ENCODE results near the gene THRB. TPM values are rescaled to one million over a fixed set of nuclear protein-coding genes. Genes with fewer than 3 reads are reported as not detected.

The THRB gene
- total and polyA plus RNA-seq, 2 experiments from 2014 or later = 3.3 to 5.1 TPM

DNA sequence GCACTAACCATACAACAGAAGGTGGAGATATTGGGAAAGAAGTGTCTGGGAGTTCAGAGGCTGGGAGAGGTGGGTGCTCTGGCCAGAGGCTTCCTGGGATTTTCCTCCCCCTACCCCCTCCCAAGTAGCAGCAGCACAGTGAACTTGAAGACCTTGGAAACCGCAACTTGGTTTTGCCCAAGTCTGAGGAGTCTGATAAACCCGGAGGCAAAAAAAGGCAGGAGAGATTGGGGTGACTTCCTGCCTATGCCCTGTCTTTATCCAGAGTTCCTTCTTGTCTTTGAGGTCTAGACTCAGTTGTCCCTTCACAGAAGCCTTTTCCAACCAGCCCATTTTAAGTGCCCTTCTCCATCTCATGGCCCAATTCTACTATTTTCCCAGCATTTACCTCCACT is 25.4 kb upstream of the THRB start:
- Histone ChIP-seq H3K9me3 (ENCODE audit: low read depth) (no peaks in the 10 kb centered on the region), H4K20me1 (ENCODE audit: insufficient read depth) (no peaks in the 10 kb centered on the region), H3K4me1 (ENCODE audit: insufficient read depth) (no peaks in the 10 kb centered on the region), H3F3A (ENCODE audit: insufficient read depth) (no peaks in the 10 kb centered on the region), H3K9ac (no peak overlapping the region), H3K27ac (no peak overlapping the region), H3K9me2 (ENCODE audit: insufficient read depth) (no peaks in the 10 kb centered on the region), H3K79me2 (ENCODE audit: insufficient read depth) (no peaks in the 10 kb centered on the region), H3K4me3 (no peak overlapping the region), H3K4me2 (ENCODE audit: unreplicated experiment) (no peak overlapping the region), H3K27me3 (replicated peaks; ENCODE audit: insufficient read depth) (0 out of 2 replicates have a peak, but pooled peaks cover 5% of the 10 kb centered on the region), H3K36me3 (ENCODE audit: low read depth) (no peaks in the 10 kb centered on the region), H2AFZ (no peak overlapping the region)
- no peak for DNase-seq
- WGBS, 2 experiments (ENCODE audit: low coverage in 1 of 2, low lambda C conversion rate in 2 of 2, missing lambda C conversion rate in 2 of 2) = 96 to 100% methylated on average over 2 of the region's 2 CpGs
- in situ Hi-C loops (cut with MboI) = no loop called here
- TF ChIP-seq EZH2phosphoT487 (IDR thresholded peaks at IDR 0.05; ENCODE audit: insufficient read depth, low read depth) = no peak
- TF ChIP-seq EZH2 (IDR thresholded peaks at IDR 0.05; ENCODE audit: insufficient read depth, poor library complexity, severe bottlenecking) = no peak

GRCh38 chr3:24519368-24520100 is 24.9 kb upstream of the THRB start:
- peak; percentile 47 for DNase-seq
- Histone ChIP-seq H3K27me3 (replicated peaks; ENCODE audit: insufficient read depth) (0 out of 2 replicates have a peak, but pooled peaks cover 5% of the 10 kb centered on the region), H3K79me2 (ENCODE audit: insufficient read depth) (no peaks in the 10 kb centered on the region), H2AFZ (no peak overlapping the region), H4K20me1 (ENCODE audit: insufficient read depth) (no peaks in the 10 kb centered on the region), H3K9me2 (ENCODE audit: insufficient read depth) (no peaks in the 10 kb centered on the region), H3K4me3 (no peak overlapping the region), H3K9ac (no peak overlapping the region), H3K4me1 (ENCODE audit: insufficient read depth) (no peaks in the 10 kb centered on the region), H3K27ac (no peak overlapping the region), H3K9me3 (ENCODE audit: low read depth) (no peaks in the 10 kb centered on the region), H3K4me2 (ENCODE audit: unreplicated experiment) (peak overlapping the region; percentile 16), H3K36me3 (ENCODE audit: low read depth) (no peaks in the 10 kb centered on the region), H3F3A (ENCODE audit: insufficient read depth) (no peaks in the 10 kb centered on the region)
- in situ Hi-C loops (cut with MboI) = no loop called here
- 68 to 76% methylated on average over 15 of the region's 15 CpGs for WGBS, 2 experiments (ENCODE audit: low coverage in 1 of 2, low lambda C conversion rate in 2 of 2, missing lambda C conversion rate in 2 of 2)
- TF ChIP-seq EZH2phosphoT487 (IDR thresholded peaks at IDR 0.05; ENCODE audit: insufficient read depth, low read depth) (no peak), EZH2 (IDR thresholded peaks at IDR 0.05; ENCODE audit: insufficient read depth, poor library complexity, severe bottlenecking) (no peak)

DNA sequence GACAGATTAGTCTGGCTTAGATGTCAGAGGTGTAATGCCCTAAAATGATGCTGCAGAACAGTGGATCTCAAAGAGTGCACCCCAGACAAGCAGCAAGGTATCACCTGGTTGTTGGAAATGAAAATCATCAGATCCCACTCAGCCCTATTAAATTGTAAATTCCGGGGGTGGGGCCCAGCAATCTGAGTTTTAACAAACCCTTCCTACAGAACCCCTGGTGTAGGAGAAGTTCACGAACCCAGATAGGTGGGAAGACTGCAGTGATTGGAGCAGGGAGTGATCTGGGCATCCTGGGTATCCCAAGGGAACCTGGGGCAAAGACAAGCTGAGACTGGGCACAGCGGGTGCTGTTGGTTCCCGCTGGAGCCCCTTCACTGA is 24.3 kb upstream of the THRB start:
- Histone ChIP-seq H2AFZ (no peak overlapping the region), H3K27me3 (replicated peaks; ENCODE audit: insufficient read depth) (0 out of 2 replicates have a peak, but pooled peaks cover 5% of the 10 kb centered on the region), H3K9me3 (ENCODE audit: low read depth) (no peaks in the 10 kb centered on the region), H3K27ac (no peak overlapping the region), H3F3A (ENCODE audit: insufficient read depth) (peaks cover under 1% of the 10 kb centered on the region; the same call in 1 of the 2 replicates), H3K79me2 (ENCODE audit: insufficient read depth) (no peaks in the 10 kb centered on the region), H3K9me2 (ENCODE audit: insufficient read depth) (no peaks in the 10 kb centered on the region), H3K36me3 (ENCODE audit: low read depth) (no peaks in the 10 kb centered on the region), H3K9ac (no peak overlapping the region), H3K4me2 (ENCODE audit: unreplicated experiment) (peak overlapping the region; percentile 16), H3K4me1 (ENCODE audit: insufficient read depth) (no peaks in the 10 kb centered on the region), H4K20me1 (ENCODE audit: insufficient read depth) (no peaks in the 10 kb centered on the region), H3K4me3 (no peak overlapping the region)
- in situ Hi-C loops (cut with MboI) = no loop called here
- no peak for TF ChIP-seq EZH2phosphoT487 (IDR thresholded peaks at IDR 0.05; ENCODE audit: insufficient read depth, low read depth)
- no peak for TF ChIP-seq EZH2 (IDR thresholded peaks at IDR 0.05; ENCODE audit: insufficient read depth, poor library complexity, severe bottlenecking)
- 48 to 51% methylated on average over 4 of the region's 4 CpGs for WGBS, 2 experiments (ENCODE audit: low coverage in 1 of 2, low lambda C conversion rate in 2 of 2, missing lambda C conversion rate in 2 of 2)
- DNase-seq = no peak

GRCh38 chr3:24514119-24514518 is 19.5 kb upstream of the THRB start:
- TF ChIP-seq EZH2 (IDR thresholded peaks at IDR 0.05; ENCODE audit: insufficient read depth, poor library complexity, severe bottlenecking) (no peak), EZH2phosphoT487 (IDR thresholded peaks at IDR 0.05; ENCODE audit: insufficient read depth, low read depth) (no peak)
- Histone ChIP-seq H3K36me3 (ENCODE audit: low read depth) (no peaks in the 10 kb centered on the region), H3K9me2 (ENCODE audit: insufficient read depth) (no peaks in the 10 kb centered on the region), H3F3A (ENCODE audit: insufficient read depth) (peaks cover 11% of the 10 kb centered on the region; the same call in 1 of the 2 replicates), H4K20me1 (ENCODE audit: insufficient read depth) (no peaks in the 10 kb centered on the region), H2AFZ (no peak overlapping the region), H3K9me3 (ENCODE audit: low read depth) (no peaks in the 10 kb centered on the region), H3K4me2 (ENCODE audit: unreplicated experiment) (no peak overlapping the region), H3K27ac (no peak overlapping the region), H3K27me3 (replicated peaks; ENCODE audit: insufficient read depth) (no peaks in the 10 kb centered on the region), H3K4me3 (no peak overlapping the region), H3K9ac (no peak overlapping the region), H3K79me2 (ENCODE audit: insufficient read depth) (no peaks in the 10 kb centered on the region), H3K4me1 (ENCODE audit: insufficient read depth) (peaks cover 7% of the 10 kb centered on the region; the same call in 1 of the 2 replicates)
- 87 to 89% methylated on average over 4 of the region's 4 CpGs for WGBS, 2 experiments (ENCODE audit: low coverage in 1 of 2, low lambda C conversion rate in 2 of 2, missing lambda C conversion rate in 2 of 2)
- DNase-seq = no peak
- in situ Hi-C loops (cut with MboI) = no loop called here

Data from GM23248 (cell line).